NOMO-1 (cell line): Measurements from ENCODE around the gene ATP2B1.
"Not testable (repeated sequence)": the region's sequence is repeated elsewhere in the genome, so short reads cannot be mapped to it uniquely, and the experiment has no call there.

ENCODE experiments used
- DNase-seq, 2 experiments: peaks; one replicate each; lab custom pipeline; 2025; ENCODE audit not compliant: unreplicated experiment in 2 of 2; lab: John Stamatoyannopoulos, UW

Gene ATP2B1

GRCh38 chr12:89717759-89718523 is 9.3 kb upstream of the ATP2B1 start:
- no peak for DNase-seq

- no peak for DNase-seq
Measured at GRCh38 chr12:89712706-89713105, 4.1 kb upstream of the ATP2B1 start.

- no peak for DNase-seq
Measured at GRCh38 chr12:89710873-89711750, 2.5 kb upstream of the ATP2B1 start.

- DNase-seq, result no peak
Measured at GRCh38 chr12:89709995-89710872, 1.6 kb upstream of the ATP2B1 start.

GRCh38 chr12:89709157-89709994 is 738 bp upstream of the ATP2B1 start:
- peak; percentile 89 to 100 for DNase-seq

- no peak for DNase-seq
Measured at GRCh38 chr12:89707703-89708564, 704 bp downstream of the ATP2B1 start.

- DNase-seq, result no peak
Measured at GRCh38 chr12:89706986-89707702, 1.5 kb downstream of the ATP2B1 start.

- no peak for DNase-seq
Measured at GRCh38 chr12:89706551-89706950, 2.1 kb downstream of the ATP2B1 start.

- no peak for DNase-seq
Measured at GRCh38 chr12:89704457-89704856, 4.2 kb downstream of the ATP2B1 start.

- no peak for DNase-seq
Measured at GRCh38 chr12:89703768-89704167, 4.9 kb downstream of the ATP2B1 start.

GRCh38 chr12:89702503-89702902 is 6.1 kb downstream of the ATP2B1 start:
- DNase-seq, result no peak

- DNase-seq, result no peak
Measured at GRCh38 chr12:89701606-89702206, 6.9 kb downstream of the ATP2B1 start.

- DNase-seq, result no peak
Measured at GRCh38 chr12:89700191-89700810, 8.3 kb downstream of the ATP2B1 start.

- DNase-seq, result no peak
Measured at GRCh38 chr12:89698607-89699006, 10.0 kb downstream of the ATP2B1 start.

GRCh38 chr12:89697728-89698127 is 10.9 kb downstream of the ATP2B1 start:
- DNase-seq, result not testable (repeated sequence)

GRCh38 chr12:89697296-89697695 is 11.3 kb downstream of the ATP2B1 start:
- DNase-seq, result peak in 1 of 2 experiments; percentile 57

- no peak for DNase-seq
Measured at GRCh38 chr12:89695830-89696229, 12.8 kb downstream of the ATP2B1 start.

- DNase-seq, result no peak
Measured at GRCh38 chr12:89695100-89695499, 13.5 kb downstream of the ATP2B1 start.
